GM19025 (cell line): ENCODE measurements around the gene SAG.
"Not testable (repeated sequence)": the region's sequence is repeated elsewhere in the genome, so short reads cannot be mapped to it uniquely, and the experiment has no call there.

Source experiments
- ATAC-seq: cut with Tn5 transposase; IDR thresholded peaks from one replicate; pipeline ENCODE4 v1.9.1; 2021; ENCODE audit warnings: mild to moderate bottlenecking, low read depth, moderate library complexity; ENCODE audit not compliant: unreplicated experiment

Gene SAG

GRCh38 chr2:233328922-233329321 is 21.3 kb downstream of the SAG start:
- no peak for ATAC-seq

GRCh38 chr2:233329489-233330135 is 22.0 kb downstream of the SAG start:
- ATAC-seq, result no peak

- ATAC-seq, result peak; percentile 71
Measured at GRCh38 chr2:233331536-233331935, 23.9 kb downstream of the SAG start.

GRCh38 chr2:233332125-233332524 is 24.5 kb downstream of the SAG start:
- no peak for ATAC-seq

- ATAC-seq, result no peak
Measured at GRCh38 chr2:233334915-233335314, 27.3 kb downstream of the SAG start.

GRCh38 chr2:233336091-233336490 is 28.5 kb downstream of the SAG start:
- ATAC-seq, result not testable (repeated sequence)

GRCh38 chr2:233336541-233336940 is 28.9 kb downstream of the SAG start:
- no peak for ATAC-seq

GRCh38 chr2:233338046-233338445 is 30.4 kb downstream of the SAG start:
- no peak for ATAC-seq

- ATAC-seq, result no peak
Measured at GRCh38 chr2:233338812-233339368, 31.3 kb downstream of the SAG start.

GRCh38 chr2:233339427-233339826 is 31.8 kb downstream of the SAG start:
- no peak for ATAC-seq

GRCh38 chr2:233341296-233341695 is 33.7 kb downstream of the SAG start:
- no peak for ATAC-seq

GRCh38 chr2:233342301-233342700 is 34.7 kb downstream of the SAG start:
- ATAC-seq, result no peak

- ATAC-seq, result no peak
Measured at GRCh38 chr2:233343171-233343705, 35.6 kb downstream of the SAG start.

- ATAC-seq, result no peak
Measured at GRCh38 chr2:233346376-233346775, 38.8 kb downstream of the SAG start.

GRCh38 chr2:233346930-233347329 is 39.3 kb downstream of the SAG start:
- no peak for ATAC-seq

- peak; percentile 58 for ATAC-seq
Measured at GRCh38 chr2:233349005-233349998, 41.7 kb downstream of the SAG start.

GRCh38 chr2:233350708-233351107 is 43.1 kb downstream of the SAG start:
- no peak for ATAC-seq

GRCh38 chr2:233351423-233351822 is 43.8 kb downstream of the SAG start:
- no peak for ATAC-seq

- no peak for ATAC-seq
Measured at GRCh38 chr2:233352141-233352842, 44.7 kb downstream of the SAG start.

GRCh38 chr2:233353101-233353768 is 45.6 kb downstream of the SAG start:
- ATAC-seq, result no peak
